B cell (primary cell): ENCODE measurements around the gene MRPL34. TPM values are rescaled to one million over a fixed set of nuclear protein-coding genes. Genes with fewer than 3 reads are reported as not detected.
"Not testable (repeated sequence)": the region's sequence is repeated elsewhere in the genome, so short reads cannot be mapped to it uniquely, and the experiment has no call there.

ENCODE experiments used
- ATAC-seq: fragments of 200-7000 bp; cut with Tn5 transposase; one replicate; pipeline ENCODE4 v1.10.0; 2021; ENCODE audit warnings: low read depth, mild to moderate bottlenecking, moderate number of reproducible peaks, moderate library complexity
- CTCF ChIA-PET: fragments of 350-600 bp; sonication (Branson Sonifier 250); formaldehyde crosslinking; loops from one replicate; lab custom pipeline; 2021; ENCODE audit warnings: antibody characterized with exemption, inconsistent platforms; lab: Charles Lee
- POLR2A ChIA-PET: fragments of 350-600 bp; sonication (Branson Sonifier 250); formaldehyde crosslinking; loops from one replicate; lab custom pipeline; 2021; ENCODE audit warnings: antibody characterized with exemption; lab: Charles Lee
- DNase-seq: peaks from one replicate; pipeline ENCODE4 v3.0.0; 2013
- H2AFZ ChIP-seq: 2 replicates; pipeline ENCODE4 v1.6.1; 2012; ENCODE audit warnings: mild to moderate bottlenecking, low read depth, low read length; ENCODE audit not compliant: insufficient read depth, poor library complexity, severe bottlenecking
- H3K27ac ChIP-seq, 2 donors: 1 replicate in 1 of 2; 2 replicates in 1 of 2; pipeline ENCODE4 v1.5.1; 2012 to 2013; ENCODE audit warnings: low read length in 2 of 2, mild to moderate bottlenecking in 2 of 2, moderate library complexity in 1 of 2
- H3K27me3 ChIP-seq, 4 experiments: fragments of 200-600 bp in 1 of 4; sonication (generic) in 1 of 4; replicated peaks in 1 of 4; 1 replicate in 2 of 4; 2 replicates in 2 of 4; pipeline versions ENCODE4 v1.6.1 to v1.7.0; 2013 to 2016; ENCODE audit warnings: low read length in 3 of 4, mild to moderate bottlenecking in 2 of 4, mixed read lengths in 1 of 4, moderate library complexity in 1 of 4; ENCODE audit not compliant: insufficient read depth in 4 of 4, control insufficient read depth in 3 of 4; ENCODE audit errors: control extremely low read depth in 1 of 4
- H3K36me3 ChIP-seq, 2 experiments: replicated peaks in 1 of 2; 1 replicate in 1 of 2; 2 replicates in 1 of 2; pipeline versions ENCODE4 v1.6.1 to v1.7.1; 2013; ENCODE audit warnings: low read length in 1 of 2; ENCODE audit not compliant: insufficient read depth in 2 of 2, control insufficient read depth in 1 of 2; ENCODE audit errors: control extremely low read depth in 1 of 2, extremely low read depth in 1 of 2
- H3K4me1 ChIP-seq, 2 donors: fragments of 200-600 bp in 1 of 2; sonication (generic) in 1 of 2; 1 replicate in 1 of 2; 2 replicates in 1 of 2; pipeline versions ENCODE4 v1.5.1 to v1.6.1; 2013 to 2017; ENCODE audit warnings: low read length in 2 of 2; ENCODE audit not compliant: control insufficient read depth in 2 of 2, insufficient read depth in 2 of 2
- H3K4me2 ChIP-seq: replicated peaks from 2 replicates; pipeline ENCODE3; 2012; ENCODE audit warnings: mild to moderate bottlenecking, low read depth, low read length; ENCODE audit not compliant: poor library complexity, severe bottlenecking
- H3K4me3 ChIP-seq, 5 experiments: fragments of 200-600 bp in 1 of 5; sonication (generic) in 1 of 5; 1 replicate in 3 of 5; 2 replicates in 2 of 5; pipeline versions ENCODE4 v1.5.1 to v1.7.0; 2011 to 2016; ENCODE audit warnings: low read length in 4 of 5, mild to moderate bottlenecking in 4 of 5, low read depth in 2 of 5, control low read depth in 1 of 5, moderate library complexity in 1 of 5; ENCODE audit not compliant: insufficient read depth in 1 of 5; ENCODE audit errors: control extremely low read depth in 1 of 5, extremely low read depth in 1 of 5
- H3K79me2 ChIP-seq: fragments of 200-600 bp; sonication (generic); one replicate; pipeline ENCODE4 v1.6.0; 2016; ENCODE audit warnings: low read length; ENCODE audit not compliant: control insufficient read depth, insufficient read depth
- H3K9ac ChIP-seq: fragments of 200-600 bp; sonication (generic); 2 replicates; pipeline ENCODE4 v1.6.1; 2017; ENCODE audit warnings: mild to moderate bottlenecking, low read length, moderate library complexity
- H3K9me3 ChIP-seq, 3 donors: one replicate each; pipeline versions ENCODE4 v1.6.1 to v1.7.1; 2013; ENCODE audit warnings: low read length in 2 of 3; ENCODE audit not compliant: control insufficient read depth in 2 of 3, insufficient read depth in 1 of 3; ENCODE audit errors: control extremely low read depth in 1 of 3
- H4K20me1 ChIP-seq: 2 replicates; pipeline ENCODE4 v1.6.0; 2012; ENCODE audit warnings: mild to moderate bottlenecking, low read length; ENCODE audit not compliant: insufficient read depth, control insufficient read depth, poor library complexity, severe bottlenecking
- H3K27ac Mint-ChIP-seq: one replicate; pipeline ENCODE4 v1.8.0; 2021; ENCODE audit warnings: mixed read lengths
- H3K27me3 Mint-ChIP-seq: one replicate; pipeline ENCODE4 v1.8.0; 2021; ENCODE audit warnings: mixed read lengths
- H3K4me1 Mint-ChIP-seq: one replicate; pipeline ENCODE4 v1.8.0; 2021; ENCODE audit warnings: mixed read lengths
- H3K4me3 Mint-ChIP-seq: one replicate; pipeline ENCODE4 v1.8.0; 2021; ENCODE audit warnings: mixed read lengths
- H3K9me3 Mint-ChIP-seq: one replicate; pipeline ENCODE4 v1.8.0; 2022; ENCODE audit warnings: mixed read lengths; ENCODE audit not compliant: insufficient read depth
- EZH2 ChIP-seq: IDR thresholded peaks from 2 replicates; pipeline ENCODE4 v1.6.1; 2012; ENCODE audit warnings: borderline replicate concordance, low read depth, mild to moderate bottlenecking, moderate library complexity, low read length; ENCODE audit not compliant: insufficient read depth, poor library complexity, severe bottlenecking
- WGBS: methylation state at CpG from one replicate; pipeline ENCODE4 v1.1.5; 2013; ENCODE audit warnings: missing lambda C conversion rate; ENCODE audit not compliant: insufficient coverage; 5-methylcytosine and 5-hydroxymethylcytosine counted together
- intact Hi-C: fragments of 100-400 bp; cut with micrococcal nuclease; formaldehyde crosslinking; loops from one replicate; pipeline ENCODE4 v1.10.0; 2022
- polyA plus RNA-seq: library from polyadenylated mRNA; depleted of rRNA; stranded (reverse); fragments of >200 nt; gene quantifications from 2 replicates; pipeline ENCODE4 v1.2.3, GENCODE V29; 2012
- total RNA-seq, 2 donors: library from RNA; stranded (reverse); fragments of 120-200 nt in 1 of 2; gene quantifications; 1 replicate in 1 of 2; 2 replicates in 1 of 2; pipeline versions ENCODE4 v1.2.3 to v1.2.4, GENCODE V29; 2013 to 2022
- TF ChIP-seq, protein P1 (sequence below): fragments of 200-600 bp; IDR thresholded peaks from one replicate; pipeline ENCODE4 v1.8.0; 2022; ENCODE audit warnings: antibody characterized with exemption, mild to moderate bottlenecking

The MRPL34 gene
- total and polyA plus RNA-seq, 2 donors (not counting 1 experiment from before 2014, with no cell fraction given), result 16.5 to 45.7 TPM

DNA sequence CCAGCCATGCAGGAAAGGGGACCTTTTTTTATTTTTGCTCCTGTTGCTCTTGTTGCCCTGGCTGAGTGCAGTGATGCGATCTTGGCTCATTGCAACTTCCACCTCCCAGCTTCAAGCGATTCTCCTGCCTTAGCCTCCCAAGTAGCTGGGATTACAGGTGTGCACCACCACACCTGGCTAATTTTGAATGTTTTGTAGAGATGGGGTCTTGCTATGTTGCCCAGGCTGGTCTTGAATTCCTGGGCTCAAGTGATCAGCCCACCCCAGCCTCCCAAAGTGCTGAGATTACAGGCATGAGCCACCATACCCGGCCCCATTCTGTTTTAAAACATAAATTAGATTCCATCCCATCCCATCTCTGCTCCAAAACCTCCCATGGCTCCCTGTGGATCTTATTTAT is 30.8 kb upstream of the MRPL34 start:
- H3K9ac ChIP-seq, H3K4me1 Mint-ChIP-seq, H3K4me3 Mint-ChIP-seq, H3K9me3 ChIP-seq, H4K20me1 ChIP-seq, H3K27me3 Mint-ChIP-seq, ATAC-seq, H3K4me3 ChIP-seq, H2AFZ ChIP-seq, CTCF ChIA-PET, DNase-seq, intact Hi-C loops, H3K27me3 ChIP-seq, H3K4me2 ChIP-seq, H3K9me3 Mint-ChIP-seq, H3K27ac Mint-ChIP-seq, H3K27ac ChIP-seq, POLR2A ChIA-PET, H3K4me1 ChIP-seq: not testable (repeated sequence)
- Histone ChIP-seq H3K79me2 (peaks cover 30% of the 10 kb centered on the region), H3K36me3 (peaks cover 0 to 64% of the 10 kb centered on the region in 2 experiments)
- WGBS, result no CpG with 5 or more reads among the region's 3 CpGs

DNA sequence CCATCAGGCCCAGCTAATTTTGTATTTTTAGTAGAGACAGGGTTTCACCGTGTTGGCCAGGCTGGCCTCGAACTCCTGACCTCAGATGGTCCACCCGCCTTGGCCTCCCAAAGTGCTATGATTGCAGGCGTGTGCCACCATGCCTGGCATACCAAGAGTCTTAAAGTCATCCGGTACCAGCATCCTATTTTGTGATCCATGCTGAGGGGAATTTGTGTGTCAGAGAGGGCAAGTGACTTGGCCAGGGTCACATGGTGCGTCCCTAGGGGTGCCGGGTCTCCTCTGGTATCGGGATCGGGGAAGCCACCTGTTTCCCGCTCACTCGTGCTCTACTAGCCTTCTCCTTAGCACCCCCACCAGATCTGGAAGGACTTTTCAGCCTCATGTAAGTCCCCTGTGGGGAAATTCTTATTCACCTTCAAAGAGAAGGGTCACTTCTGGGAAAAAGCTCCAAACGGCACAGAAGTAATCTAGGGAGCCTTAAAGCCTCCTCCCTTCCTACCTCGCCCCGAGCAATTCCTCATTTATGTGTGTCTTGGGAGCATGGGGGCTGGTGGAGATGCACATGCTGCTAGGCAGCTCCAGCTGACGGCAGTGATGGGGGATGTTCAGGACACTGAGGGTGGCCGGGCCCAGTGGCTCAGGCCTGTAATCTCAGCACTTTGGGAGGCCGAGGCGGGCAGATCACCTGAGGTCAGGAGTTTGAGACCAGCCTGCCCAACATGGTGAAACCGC is 30.1 kb upstream of the MRPL34 start:
- peaks cover 0 to 60% of the 10 kb centered on the region in 2 experiments for H3K36me3 ChIP-seq
- peaks cover 26% of the 10 kb centered on the region for H3K79me2 ChIP-seq
- TF ChIP-seq EZH2, result no peak
- TF ChIP-seq, protein P1, sequence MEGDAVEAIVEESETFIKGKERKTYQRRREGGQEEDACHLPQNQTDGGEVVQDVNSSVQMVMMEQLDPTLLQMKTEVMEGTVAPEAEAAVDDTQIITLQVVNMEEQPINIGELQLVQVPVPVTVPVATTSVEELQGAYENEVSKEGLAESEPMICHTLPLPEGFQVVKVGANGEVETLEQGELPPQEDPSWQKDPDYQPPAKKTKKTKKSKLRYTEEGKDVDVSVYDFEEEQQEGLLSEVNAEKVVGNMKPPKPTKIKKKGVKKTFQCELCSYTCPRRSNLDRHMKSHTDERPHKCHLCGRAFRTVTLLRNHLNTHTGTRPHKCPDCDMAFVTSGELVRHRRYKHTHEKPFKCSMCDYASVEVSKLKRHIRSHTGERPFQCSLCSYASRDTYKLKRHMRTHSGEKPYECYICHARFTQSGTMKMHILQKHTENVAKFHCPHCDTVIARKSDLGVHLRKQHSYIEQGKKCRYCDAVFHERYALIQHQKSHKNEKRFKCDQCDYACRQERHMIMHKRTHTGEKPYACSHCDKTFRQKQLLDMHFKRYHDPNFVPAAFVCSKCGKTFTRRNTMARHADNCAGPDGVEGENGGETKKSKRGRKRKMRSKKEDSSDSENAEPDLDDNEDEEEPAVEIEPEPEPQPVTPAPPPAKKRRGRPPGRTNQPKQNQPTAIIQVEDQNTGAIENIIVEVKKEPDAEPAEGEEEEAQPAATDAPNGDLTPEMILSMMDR, result no peak
- H3K27me3 Mint-ChIP-seq, result no peaks in the 10 kb centered on the region
- intact Hi-C loops, result no loop called here
- H3K4me1 Mint-ChIP-seq, result no peaks in the 10 kb centered on the region
- no peak overlapping the region for H2AFZ ChIP-seq
- no peak overlapping the region for H3K27ac Mint-ChIP-seq
- no peaks in the 10 kb centered on the region for H3K9me3 Mint-ChIP-seq
- DNase-seq (no peak), ATAC-seq (no peak)
- no peaks in the 10 kb centered on the region for H3K4me1 ChIP-seq
- no peak overlapping the region for H3K27ac ChIP-seq
- no peaks in the 10 kb centered on the region for H3K9me3 ChIP-seq
- POLR2A ChIA-PET, result no interaction called here
- no peaks in the 10 kb centered on the region for H3K27me3 ChIP-seq
- no peak overlapping the region for H3K4me3 ChIP-seq
- no peak overlapping the region for H3K9ac ChIP-seq
- no peak overlapping the region for H3K4me2 ChIP-seq
- CTCF ChIA-PET, result no interaction called here
- H3K4me3 Mint-ChIP-seq, result no peak overlapping the region
- 97% methylated on average over 17 of the region's 19 CpGs for WGBS
- no peaks in the 10 kb centered on the region for H4K20me1 ChIP-seq
